Midbrain (tissue), 1 donor: ENCODE data around the gene ZNF534.
"Not testable (repeated sequence)": the region's sequence is repeated elsewhere in the genome, so short reads cannot be mapped to it uniquely, and the experiment has no call there.

ENCODE experiments used
- DNase-seq: peaks from one replicate; lab custom pipeline; 2025; lab: John Stamatoyannopoulos, UW

Gene ZNF534

DNA sequence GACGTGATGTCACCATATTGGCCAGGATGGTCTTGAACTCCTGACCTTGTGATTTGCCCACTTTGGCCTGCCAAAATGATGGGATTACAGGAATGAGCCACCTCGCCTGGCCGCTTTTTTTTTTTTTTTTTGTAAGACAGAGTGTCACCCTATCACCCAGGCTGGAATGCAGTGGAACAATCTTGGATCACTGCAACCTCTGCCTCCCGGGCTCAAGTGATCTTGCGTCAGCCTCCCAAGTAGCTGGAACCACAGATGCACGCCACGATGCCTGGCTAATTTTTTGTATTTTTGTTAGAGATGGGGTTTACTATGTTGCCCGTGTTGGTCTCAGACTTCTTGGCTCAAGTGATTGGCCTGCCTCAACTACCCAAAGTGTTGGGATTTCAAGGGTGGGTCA, 69.6 kb downstream of the ZNF534 start:
- DNase-seq = no peak

GRCh38 chr19:52500474-52500873, 71.5 kb downstream of the ZNF534 start:
- not testable (repeated sequence) for DNase-seq

GRCh38 chr19:52500991-52501390, 72.0 kb downstream of the ZNF534 start:
- DNase-seq = not testable (repeated sequence)
